Stomach (tissue), 4 donors: ENCODE measurements around the gene IL20RB.

Experiments used
- POLR2AphosphoS5 ChIP-seq, 3 donors: sonication (generic); formaldehyde crosslinking; IDR thresholded peaks; one replicate each; pipeline ENCODE4 v1.6.1; 2016; ENCODE audit warnings: antibody characterized with exemption in 3 of 3
- TF ChIP-seq, protein P1 (sequence below), 7 experiments: fragments of 450-650 bp in 4 of 7; fragments of 200-600 bp in 3 of 7; sonication (generic) in 3 of 7; IDR thresholded peaks; one replicate each; pipeline ENCODE4 v1.5.1; 2016 to 2019; ENCODE audit warnings: antibody characterized with exemption in 7 of 7, control low read depth in 2 of 7, mild to moderate bottlenecking in 1 of 7

- TF ChIP-seq POLR2AphosphoS5 (IDR thresholded peaks at IDR 0.05), result no peak
- TF ChIP-seq, protein P1, sequence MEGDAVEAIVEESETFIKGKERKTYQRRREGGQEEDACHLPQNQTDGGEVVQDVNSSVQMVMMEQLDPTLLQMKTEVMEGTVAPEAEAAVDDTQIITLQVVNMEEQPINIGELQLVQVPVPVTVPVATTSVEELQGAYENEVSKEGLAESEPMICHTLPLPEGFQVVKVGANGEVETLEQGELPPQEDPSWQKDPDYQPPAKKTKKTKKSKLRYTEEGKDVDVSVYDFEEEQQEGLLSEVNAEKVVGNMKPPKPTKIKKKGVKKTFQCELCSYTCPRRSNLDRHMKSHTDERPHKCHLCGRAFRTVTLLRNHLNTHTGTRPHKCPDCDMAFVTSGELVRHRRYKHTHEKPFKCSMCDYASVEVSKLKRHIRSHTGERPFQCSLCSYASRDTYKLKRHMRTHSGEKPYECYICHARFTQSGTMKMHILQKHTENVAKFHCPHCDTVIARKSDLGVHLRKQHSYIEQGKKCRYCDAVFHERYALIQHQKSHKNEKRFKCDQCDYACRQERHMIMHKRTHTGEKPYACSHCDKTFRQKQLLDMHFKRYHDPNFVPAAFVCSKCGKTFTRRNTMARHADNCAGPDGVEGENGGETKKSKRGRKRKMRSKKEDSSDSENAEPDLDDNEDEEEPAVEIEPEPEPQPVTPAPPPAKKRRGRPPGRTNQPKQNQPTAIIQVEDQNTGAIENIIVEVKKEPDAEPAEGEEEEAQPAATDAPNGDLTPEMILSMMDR (IDR thresholded peaks at IDR 0.05), result no peak
Observed at GRCh38 chr3:136979204-136979603, 21.4 kb downstream of the IL20RB start.
